Kidney tubule cell (primary cell): ENCODE results near the gene NEDD8.
A peak's percentile ranks its signal among the peaks of the same experiment; 100 is the strongest.

Source experiments
- DNase-seq: peaks from one replicate; pipeline ENCODE4 v3.0.0-alpha.2; 2018; ENCODE audit warnings: low spot score

NEDD8 gene

DNA sequence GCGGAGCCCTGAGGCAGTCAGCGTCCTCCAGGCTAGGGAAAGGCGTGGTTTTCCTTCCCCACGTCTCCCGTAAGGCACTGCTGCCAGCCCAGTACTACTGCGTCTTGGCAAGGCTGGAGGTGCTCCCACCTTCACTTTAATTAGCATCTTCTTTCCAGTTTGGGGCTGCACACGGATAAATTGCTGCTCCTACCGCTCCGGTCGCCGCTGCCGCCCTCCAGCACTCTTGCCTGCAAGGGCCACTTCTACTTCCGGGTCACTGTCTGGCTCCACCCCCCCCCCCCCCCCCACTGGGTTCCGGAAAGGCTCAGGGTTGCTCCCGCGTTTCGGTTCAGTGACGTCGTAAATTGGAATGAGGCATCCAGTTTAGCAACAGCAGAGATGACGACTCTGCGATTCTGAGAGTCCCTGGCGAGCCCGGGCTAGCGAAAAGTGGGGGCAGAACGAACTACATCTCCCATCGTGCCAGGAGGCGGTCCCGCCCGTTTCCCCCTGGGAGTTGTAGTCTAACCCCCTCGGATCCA, at the start of gene NEDD8:
NEDD8 (minus strand) TSS at position 247 of the 524 bp plus-strand sequence; CDS start at position 147, 100 bp downstream.
- peak; percentile 96 for DNase-seq

DNA sequence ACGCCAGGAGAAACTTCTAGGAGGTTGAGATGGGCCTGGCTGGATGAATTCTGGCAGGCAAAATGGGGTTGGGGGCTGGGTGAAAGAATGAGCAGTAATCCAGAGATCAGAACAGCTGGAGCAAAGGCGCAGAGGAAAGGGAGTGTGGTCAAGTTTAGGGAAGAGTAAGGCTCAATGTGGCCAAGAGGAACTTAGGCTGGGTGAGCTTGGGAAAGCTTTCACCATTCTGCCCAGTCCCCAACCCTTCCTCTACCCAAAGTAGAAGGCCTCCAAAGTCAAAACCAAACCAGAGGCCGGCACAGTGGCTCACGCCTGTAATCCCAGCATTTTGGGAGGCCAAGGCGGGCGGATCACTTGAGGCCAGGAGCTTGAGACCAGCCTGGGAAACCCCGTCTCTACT, 49.5 kb upstream of the NEDD8 start:
- DNase-seq = no peak

DNA sequence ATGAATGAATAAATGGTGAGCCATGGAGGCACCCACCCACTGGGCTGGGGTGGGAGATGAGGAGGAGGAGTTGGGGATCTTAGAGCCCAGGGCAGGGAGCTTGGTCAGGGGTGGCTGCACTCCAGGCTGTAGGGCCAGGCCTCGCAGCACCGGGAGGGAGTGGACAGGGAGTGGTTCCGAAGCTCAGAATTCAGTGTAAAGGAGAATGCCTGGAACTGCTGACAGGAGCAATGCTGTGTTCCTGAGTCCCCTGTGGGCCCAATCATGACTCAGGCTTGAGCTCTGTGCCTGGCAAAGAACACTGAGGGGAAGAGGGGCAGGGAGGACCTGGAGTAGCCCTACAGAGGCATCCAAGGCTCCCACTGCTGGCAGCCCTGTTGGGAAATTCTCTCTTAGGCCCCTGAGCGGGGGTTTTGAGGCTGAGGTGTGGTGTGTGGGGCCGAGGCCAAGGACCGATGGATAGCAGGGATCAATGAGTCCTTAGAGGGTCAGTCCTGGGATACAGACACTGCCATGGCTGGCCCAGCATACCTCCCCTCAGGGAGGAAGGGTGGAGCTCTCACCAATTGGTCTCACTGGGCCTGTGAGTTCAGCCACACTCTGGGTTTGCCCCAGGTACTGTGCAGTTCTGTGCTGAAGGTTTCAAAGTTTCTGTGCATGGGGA, 48.8 kb upstream of the NEDD8 start:
- no peak for DNase-seq

DNA sequence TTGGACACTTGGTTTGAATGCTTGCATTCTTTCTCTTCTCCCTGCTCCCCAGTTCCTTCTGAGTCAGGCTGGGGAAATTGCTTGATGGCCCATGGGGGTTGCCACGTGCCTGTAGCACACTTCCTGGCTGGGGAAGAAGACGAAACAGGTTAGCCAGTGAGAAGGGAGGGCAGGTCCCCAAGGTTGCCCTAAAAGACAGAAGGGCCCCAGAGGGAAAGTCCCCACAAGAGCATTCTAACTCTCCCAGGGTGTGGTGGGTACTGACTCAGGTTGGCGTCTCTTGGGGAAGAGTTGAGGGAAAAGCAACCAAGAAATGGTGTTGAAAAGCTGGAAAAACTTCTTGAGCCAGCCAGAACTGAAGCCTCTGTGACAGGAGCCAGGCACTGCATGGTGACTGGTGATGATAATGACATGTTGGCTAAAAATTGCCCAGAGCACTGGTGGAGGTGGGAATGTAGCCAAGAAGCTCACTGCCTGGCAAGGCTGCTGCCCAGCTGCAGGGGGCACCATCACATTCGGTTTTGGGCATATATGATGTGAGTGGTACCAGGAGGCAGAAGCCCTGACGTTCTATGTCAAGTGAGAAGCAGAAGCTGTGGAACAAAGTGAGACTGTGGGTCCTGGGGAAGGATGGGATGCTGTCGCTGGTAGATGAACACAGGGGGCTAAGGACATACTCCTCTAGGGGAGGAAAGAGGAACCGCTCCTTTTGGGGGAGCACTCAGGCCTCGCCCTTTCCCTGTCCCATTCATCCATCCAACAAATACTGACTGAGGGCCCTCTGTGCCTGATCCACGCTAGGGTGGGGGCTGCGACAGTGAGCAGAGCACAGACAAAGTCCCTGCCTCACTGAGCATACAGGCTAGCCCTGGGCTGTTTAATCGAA, 47.4 kb upstream of the NEDD8 start:
- peak; percentile 72 for DNase-seq

DNA sequence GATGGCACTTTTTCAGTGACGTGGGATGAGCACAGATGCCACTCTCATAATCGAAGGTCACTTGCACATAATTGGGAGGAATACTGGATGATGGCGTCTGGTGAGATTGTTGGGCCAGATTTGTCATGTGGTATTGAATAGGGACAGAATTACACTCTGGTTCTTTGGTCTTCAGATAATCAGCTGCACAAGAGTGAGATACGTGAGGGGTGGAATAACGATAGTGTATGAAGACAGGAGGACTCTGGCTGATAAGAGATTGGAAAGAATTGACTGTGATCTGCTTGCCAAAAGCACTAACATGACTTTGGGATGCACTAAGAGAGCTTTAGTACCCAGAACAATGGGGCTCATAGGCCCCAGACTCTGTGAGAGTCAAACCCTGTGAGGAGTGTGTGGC, 46.3 kb upstream of the NEDD8 start:
- DNase-seq = no peak

DNA sequence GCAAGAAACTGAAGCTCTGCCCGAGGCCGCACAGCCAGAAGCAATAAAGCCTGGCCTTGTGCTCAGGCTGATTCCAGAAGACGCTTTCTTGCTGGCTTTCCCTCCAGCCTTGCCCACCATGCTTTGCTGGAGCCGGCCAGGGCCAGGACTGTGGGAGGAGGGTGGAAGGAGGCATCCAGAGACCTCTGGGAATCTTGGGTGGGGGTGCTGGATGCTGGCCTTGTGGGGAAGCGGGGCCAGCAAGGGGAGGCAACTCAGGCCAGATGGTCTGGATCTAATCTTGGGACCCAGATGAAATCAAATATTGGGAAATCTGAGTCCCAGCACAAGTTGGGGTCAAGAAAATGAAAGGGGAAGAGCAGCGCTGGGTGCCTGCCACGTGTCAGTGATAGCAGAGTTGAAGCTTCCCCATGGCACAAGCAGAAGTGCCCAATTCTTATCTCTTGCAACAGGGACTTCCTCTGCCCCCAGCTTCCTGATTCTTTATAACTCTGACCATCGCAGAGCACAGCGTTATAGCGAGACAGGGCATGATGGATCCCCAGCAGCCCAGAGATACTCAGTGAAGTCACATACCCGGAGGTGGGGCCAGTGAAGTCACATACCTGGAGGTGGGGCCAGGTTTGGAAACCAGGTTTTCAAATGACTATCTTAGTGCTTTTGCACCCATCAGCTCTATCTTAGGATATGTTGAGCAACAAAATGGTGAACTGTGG, 45.6 kb upstream of the NEDD8 start:
- no peak for DNase-seq

DNA sequence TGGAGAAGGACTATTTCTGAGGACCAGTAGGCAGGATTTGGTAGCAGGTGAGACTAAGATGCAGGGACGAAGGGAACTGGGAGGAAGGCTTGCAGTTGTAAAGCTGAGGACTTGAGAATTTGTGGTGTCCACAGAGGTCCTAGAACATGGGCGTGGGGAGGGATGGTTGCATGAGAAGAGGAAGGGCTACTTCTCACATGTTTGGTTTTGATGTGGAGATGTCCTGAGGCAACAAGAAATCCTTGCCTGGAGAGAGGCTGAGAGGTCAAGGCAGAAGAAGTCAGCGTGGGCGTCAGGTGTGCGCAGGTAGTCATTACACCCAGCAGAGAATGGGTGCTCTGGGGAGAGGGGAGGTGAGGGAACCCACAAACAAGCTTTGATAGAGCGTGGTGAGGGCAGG, 44.9 kb upstream of the NEDD8 start:
- DNase-seq = no peak

DNA sequence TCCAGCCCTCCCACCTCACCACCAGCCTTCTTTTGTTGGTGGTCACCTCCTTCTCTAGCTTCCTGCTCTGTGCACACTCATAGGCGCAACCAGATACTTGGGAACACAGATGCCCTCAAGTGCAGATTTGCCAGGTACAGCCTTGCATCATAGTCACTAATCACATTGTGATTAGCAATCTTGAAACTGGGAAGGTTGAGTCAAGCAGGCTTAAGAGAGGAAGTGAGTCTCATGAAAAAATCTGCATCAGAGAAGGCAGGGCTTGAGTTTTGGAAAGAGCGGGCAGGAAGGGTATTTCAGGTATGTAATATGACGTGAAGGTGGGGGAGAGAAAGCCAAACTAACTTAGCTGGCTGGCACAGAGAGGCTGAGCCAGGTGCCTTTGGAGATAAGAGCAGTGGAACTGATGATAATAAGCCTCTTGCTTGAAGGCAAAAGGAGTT, 42.0 kb upstream of the NEDD8 start:
- peak; percentile 91 for DNase-seq

DNA sequence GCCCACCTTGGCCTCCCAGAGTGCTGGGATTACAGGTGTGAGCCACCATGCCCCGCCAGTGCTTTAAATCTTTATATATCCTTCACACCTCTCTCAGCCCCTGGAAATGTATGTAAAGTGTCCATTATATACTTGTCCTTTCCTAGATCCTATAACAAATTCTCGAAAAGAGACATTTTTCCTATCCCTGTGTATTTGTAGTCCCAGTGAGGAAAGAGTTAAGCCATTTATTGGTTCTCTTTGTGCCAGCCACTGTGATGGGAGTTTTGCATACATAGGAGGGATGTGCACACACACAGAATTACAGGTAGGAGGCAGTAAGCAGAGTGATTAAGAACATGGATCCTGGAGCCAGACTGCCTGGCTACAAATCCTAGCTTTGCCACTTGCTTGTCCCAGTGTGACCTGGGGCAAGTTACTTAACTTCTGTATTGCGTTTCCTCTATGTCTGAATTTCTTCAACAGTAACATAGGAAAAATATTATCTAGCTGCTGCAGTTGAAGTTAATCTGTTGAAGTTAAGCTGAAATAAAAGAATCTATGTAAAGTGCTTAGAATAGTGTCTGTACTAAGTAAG, 41.3 kb upstream of the NEDD8 start:
- peak; percentile 41 for DNase-seq

DNA sequence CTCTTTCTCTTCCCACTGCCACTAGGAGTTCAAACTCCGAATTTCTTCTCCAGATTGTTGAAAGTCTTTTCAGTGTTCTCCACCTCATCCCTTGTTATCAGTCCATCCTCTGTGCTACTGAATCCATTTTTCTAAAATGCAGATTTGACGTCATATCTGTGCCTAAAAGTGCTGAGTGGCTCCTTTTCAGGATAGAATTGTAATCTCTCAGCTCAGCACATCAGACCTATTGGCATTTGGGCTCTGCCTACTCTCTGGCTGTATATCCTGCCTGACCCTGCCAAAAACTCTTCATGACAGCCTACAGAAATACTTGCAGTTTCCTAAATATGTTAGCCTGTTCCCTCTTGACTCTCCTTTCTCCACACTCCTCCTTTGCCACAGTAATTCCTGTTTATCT, 40.3 kb upstream of the NEDD8 start:
- DNase-seq = no peak

DNA sequence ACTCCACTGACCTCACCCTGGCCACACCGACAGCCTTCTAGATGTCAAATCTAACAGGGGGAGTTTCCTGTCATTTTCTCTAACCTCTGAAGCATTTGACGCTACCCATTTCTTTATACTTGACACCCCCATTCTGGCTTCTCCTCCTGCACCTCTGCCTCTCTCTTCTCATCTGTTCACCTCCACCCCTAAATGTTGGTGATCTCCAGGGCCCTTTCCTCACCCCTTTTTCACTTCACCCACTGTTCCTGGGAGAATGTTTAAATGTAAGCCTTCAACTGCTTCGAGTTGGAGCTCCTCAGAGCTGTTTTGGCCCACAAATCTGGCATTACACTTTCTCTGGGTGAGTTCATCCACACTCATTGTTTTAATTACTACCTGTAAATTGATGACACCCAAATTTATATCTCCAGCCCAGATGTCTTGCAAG, 39.7 kb upstream of the NEDD8 start:
- DNase-seq = no peak

DNA sequence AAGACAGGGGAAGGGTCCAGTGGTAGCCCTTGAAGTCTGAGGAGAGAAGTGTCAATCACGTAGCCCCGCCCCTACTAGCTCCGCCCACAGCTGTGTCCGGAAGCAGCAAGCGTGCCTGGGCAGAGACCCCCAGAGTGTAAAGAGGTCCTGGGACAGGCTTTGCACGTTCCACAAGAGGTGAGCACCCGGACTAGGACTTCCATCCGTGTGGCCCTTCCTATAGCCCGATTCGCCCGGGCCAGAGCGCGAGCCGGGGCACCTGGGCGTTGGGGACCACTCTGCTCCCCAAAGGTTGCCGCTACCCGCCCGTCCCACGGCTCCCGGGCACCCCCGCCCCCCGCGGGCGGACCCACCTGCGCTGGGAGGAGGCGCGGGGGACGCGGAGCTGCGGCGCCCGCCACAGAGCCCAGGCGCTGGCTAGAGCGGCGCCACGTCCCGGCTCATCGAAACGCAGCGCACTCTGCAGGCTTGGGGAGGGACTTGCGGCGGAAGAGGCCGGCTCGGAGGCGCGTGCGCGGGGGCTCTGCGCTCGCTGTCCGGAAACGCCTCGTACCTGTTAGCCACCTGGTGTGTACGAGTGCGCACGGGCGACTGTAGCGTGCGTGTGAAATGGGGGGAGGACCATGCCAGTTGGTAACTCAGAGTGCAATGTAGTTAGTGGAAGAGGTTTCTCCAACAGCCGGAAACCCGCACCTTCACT, 39.1 kb upstream of the NEDD8 start, which contains the start of gene RABGGTA:
RABGGTA (minus strand) TSS at position 464 of the 700 bp plus-strand sequence. CDS start 482 bp downstream, outside the sequence.
- DNase-seq = peak; percentile 93

DNA sequence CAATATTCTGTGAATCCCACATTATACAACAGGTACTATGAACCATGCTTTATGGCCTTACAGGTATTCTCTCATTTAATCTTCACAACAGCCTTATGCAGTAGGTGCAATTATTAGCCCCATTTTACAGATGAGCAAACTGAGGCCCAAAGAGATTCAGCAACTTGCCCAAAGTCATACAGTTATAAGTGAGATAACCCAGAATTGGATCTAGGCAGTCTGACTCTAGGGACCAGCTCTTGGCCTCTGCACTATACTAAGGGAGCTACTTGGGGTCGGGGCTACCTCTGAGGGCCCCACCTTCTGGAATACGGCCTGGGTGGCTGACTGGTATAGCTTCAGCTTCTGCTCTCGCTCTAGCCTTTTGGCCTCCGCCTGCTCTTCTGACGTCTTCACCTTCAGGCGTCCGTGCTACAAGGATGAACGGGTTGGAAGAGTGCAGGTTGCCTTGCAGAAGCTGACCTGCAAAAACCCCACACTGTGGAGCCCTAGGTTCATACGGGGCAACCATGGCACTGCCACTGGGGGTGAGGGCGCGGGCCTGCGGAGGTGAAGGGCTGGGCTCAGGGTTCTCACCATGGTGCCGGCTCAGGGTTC, 38.5 kb upstream of the NEDD8 start:
- no peak for DNase-seq

DNA sequence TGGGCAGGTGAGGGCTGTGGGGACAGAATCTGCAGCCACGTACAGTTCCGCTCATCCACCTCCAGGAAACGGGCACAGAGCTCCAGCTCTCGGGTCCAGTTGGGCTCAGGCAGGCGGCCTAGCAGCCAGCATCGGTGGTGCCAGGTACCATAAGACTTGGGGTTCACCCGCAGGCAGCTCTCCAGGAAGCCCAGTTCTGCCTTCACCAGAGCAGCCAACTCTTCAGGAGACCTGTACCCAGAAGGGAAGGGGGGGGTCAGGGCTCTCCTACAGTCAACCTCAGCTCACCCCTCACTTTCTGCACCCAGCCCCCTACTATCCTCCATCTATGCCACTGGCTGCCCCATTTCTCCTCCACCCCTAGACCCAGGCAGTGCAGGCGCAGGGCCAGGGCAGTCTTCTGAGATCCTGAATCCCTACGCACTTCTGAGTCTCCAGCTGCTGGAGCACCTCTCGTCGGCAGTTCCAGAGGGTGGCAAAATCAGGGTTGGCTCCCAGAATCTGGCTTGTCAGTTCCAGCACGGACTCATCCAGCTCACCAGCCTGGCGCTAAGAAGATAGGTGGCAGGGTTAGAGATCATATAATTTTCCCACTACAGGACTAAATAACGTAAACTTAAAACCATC, 37.9 kb upstream of the NEDD8 start:
- no peak for DNase-seq

DNA sequence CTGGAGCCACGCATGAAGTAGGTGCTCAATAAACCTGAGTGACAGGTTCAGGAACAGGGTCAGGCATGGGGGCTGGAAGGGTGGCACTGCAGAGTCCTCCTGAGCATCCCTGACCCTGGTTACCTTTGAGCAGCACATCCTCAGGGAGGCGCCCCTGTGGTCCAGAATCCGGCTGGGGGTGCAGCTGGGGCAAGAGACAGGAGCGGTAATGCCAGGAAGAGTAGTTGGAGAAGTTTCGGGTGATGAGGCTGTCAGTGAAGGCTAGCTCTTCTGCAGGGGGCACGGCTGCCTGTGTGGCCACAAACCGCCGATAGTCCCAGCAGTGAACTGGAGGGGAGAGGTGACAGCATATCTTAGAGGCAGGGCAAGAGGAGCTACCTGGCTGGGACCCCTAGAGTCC, 37.2 kb upstream of the NEDD8 start:
- no peak for DNase-seq

DNA sequence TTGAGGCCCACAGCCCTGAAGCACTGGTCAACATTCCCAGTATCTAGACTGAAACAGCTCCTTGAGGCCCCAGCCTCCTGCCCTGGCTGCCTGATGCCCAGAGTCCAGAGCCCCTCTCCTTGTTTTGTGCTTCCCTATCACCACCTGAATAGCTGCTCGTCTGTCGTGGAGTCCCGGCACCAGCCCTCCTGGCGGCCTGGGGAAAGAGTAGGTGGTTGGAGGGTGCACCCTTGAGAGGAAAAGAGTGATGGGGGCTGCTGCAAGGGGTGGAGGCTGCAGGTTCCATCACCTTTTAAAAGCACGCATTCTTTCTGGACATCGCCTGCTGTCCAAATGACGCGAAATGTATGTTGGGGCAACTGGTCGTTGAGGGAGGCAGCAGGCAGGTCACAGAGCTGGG, 36.1 kb upstream of the NEDD8 start:
- DNase-seq = no peak

DNA sequence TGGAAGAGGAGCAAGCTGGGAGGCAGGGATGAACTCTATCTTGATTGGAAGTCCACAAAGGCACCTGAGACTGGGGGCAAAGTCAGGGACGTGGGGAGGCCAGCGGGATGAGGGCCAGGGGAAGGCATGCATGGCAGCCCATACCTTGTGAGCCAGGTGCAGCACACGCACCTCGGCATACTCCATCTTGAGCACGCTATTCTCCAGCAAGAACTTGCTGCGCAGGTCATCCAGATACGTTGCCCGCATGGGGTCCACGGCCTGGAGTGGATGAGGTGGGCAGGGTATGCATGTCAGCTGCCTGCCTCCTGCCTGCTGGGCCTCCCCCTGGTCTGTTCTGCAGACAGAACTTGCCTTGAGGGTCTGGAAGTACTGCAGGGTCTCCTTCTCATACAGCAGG, 35.3 kb upstream of the NEDD8 start:
- DNase-seq = no peak

DNA sequence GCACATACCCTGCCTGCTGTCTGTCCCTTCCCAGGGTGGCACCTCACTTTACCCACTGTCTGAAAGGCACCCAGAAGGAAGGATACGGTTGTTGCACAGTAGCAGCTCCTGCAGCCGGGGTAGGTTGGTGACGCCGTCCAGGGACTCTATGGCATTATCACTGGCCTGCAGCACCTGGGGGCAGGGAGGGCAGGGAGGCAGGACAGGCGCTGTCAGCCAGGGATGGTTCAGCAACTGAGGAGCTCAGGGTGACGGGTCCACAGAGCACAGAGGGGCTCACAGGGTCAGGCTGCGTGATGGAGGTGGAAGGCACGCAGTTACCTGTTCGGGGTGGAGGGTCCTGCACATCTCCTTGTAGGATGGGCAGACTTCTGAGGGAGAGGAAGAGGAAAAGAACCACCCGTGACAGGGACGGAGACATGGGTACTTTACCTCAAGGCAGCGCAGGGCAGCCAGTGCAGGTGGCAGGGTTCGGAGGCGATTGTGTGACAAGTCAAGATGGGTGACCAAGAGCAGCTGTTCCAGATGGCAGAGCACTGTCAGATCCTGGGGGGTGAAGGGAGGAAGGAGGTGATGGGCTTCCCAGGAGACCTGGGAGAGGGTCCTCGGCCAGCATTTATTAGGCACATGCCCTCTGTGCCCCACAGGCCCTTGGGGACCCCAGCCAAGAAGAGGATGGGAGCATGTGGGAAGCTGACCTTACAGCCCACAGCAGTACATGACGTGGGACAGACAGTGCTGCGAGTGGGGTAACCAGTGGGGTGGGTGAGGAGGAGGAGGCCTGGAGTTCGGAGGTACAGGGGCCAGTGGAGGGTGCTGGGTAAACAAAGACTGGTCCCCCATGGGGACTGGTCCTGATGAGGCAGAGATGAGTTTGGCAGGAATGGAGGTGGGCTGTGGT, 34.4 kb upstream of the NEDD8 start:
- no peak for DNase-seq

DNA sequence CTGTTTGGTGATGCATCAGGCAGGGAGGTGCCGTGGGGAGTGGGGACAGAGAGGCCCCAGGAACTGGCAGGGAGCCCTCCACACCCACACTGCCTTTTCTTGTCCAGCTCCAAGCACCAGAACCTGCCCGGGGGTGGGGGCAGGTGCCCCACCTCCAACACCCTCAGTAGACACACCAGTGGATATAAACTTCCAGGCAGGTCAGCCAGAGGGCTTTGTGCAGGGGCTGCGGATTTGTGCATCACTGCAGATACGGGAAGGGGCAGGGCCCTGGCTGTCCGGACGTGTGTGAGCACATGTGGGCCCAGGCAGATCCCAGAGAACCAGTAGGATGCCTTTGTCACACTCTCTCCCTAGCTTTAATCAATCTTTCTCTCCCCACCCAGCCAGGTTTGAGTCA, 32.1 kb upstream of the NEDD8 start:
- DNase-seq = no peak
